ENCODE measurements around the gene TTC17.

TTC17 gene

DNA sequence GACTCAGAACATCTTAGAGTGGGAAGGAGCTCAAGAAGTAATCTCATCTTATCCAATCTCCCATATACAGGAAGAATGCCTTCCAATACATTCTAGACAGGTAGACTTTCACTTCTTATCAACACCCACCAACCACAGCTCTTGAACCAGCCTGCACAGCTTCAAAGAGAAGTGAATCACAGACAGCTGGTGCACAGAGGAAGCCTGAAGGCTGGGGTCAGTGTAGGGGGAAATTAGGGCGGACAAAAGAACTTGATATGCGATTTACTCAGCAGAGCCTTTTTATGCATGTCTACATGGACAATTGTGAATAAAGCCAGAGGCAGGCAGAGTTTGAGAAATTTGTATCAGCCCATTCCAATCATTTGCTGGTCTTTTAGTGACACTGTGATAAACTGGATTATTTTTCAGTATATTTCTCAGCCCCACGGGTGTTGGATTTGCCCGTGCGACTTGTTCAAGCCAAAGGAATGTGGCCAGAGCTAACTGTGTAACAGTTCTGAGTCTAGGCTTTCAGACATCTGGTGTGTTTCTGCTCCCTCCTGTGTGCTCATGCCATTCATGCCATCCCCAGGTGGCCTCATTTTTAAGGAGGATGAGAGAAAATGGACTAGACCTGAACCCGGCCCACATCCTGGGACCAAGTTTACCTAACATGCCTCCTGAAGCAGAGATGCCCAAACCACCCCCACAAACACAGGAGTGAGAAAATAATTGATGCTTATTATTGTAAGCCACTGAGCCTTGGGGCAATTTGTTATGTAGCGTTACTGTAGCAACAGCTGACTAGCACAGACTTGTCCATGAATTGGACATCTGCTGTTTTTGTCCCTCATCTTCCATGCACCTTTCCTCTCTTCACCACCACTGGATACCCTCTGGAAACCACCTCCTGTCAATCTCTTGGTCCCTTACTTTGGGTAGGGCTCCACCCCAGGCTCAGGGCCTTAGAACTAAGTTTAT, 184.3 kb downstream of the TTC17 start:
- no peak for DNase-seq

All from inflammatory macrophage treated with lipopolysaccharide for 4 hours (primary cell).